ENCODE results near the gene UACA. TPM values are rescaled to one million over a fixed set of nuclear protein-coding genes. Genes with fewer than 3 reads are reported as not detected.

Gene UACA
- total RNA-seq, 1 donor from 2014 or later, result 9.4 TPM

- no peak overlapping the region for H3K4me3 ChIP-seq (ENCODE audit: low read depth, low read length)
- TF ChIP-seq CTCF (IDR thresholded peaks at IDR 0.05; ENCODE audit: insufficient read depth, low read length, poor library complexity, severe bottlenecking), result no peak
- H3K27me3 ChIP-seq (ENCODE audit: control insufficient read depth, insufficient read depth, low read length), result no peaks in the 10 kb centered on the region
- DNase-seq (ENCODE audit: low read depth), result no peak
- no peaks in the 10 kb centered on the region for H3K36me3 ChIP-seq (ENCODE audit: control insufficient read depth, insufficient read depth, low read length)
Measured at GRCh38 chr15:70801109-70801508, 37.8 kb upstream of the UACA start.

GRCh38 chr15:70799667-70800450 is 36.5 kb upstream of the UACA start:
- no peak for DNase-seq (ENCODE audit: low read depth)
- TF ChIP-seq CTCF (IDR thresholded peaks at IDR 0.05; ENCODE audit: insufficient read depth, low read length, poor library complexity, severe bottlenecking), result no peak
- no peaks in the 10 kb centered on the region for H3K36me3 ChIP-seq (ENCODE audit: control insufficient read depth, insufficient read depth, low read length)
- no peaks in the 10 kb centered on the region for H3K27me3 ChIP-seq (ENCODE audit: control insufficient read depth, insufficient read depth, low read length)
- no peak overlapping the region for H3K4me3 ChIP-seq (ENCODE audit: low read depth, low read length)

GRCh38 chr15:70797464-70797863 is 34.1 kb upstream of the UACA start:
- H3K27me3 ChIP-seq (ENCODE audit: control insufficient read depth, insufficient read depth, low read length), result no peaks in the 10 kb centered on the region
- no peak for DNase-seq (ENCODE audit: low read depth)
- H3K36me3 ChIP-seq (ENCODE audit: control insufficient read depth, insufficient read depth, low read length), result no peaks in the 10 kb centered on the region
- no peak overlapping the region for H3K4me3 ChIP-seq (ENCODE audit: low read depth, low read length)
- TF ChIP-seq CTCF (IDR thresholded peaks at IDR 0.05; ENCODE audit: insufficient read depth, low read length, poor library complexity, severe bottlenecking), result no peak

- Histone ChIP-seq H3K27me3 (ENCODE audit: control insufficient read depth, insufficient read depth, low read length) (no peaks in the 10 kb centered on the region), H3K36me3 (ENCODE audit: control insufficient read depth, insufficient read depth, low read length) (no peaks in the 10 kb centered on the region), H3K4me3 (ENCODE audit: low read depth, low read length) (no peak overlapping the region)
- TF ChIP-seq CTCF (IDR thresholded peaks at IDR 0.05; ENCODE audit: insufficient read depth, low read length, poor library complexity, severe bottlenecking), result no peak
- no peak for DNase-seq (ENCODE audit: low read depth)
Measured at GRCh38 chr15:70796516-70797310, 33.4 kb upstream of the UACA start.

GRCh38 chr15:70795311-70795665 is 31.9 kb upstream of the UACA start:
- no peak for TF ChIP-seq CTCF (IDR thresholded peaks at IDR 0.05; ENCODE audit: insufficient read depth, low read length, poor library complexity, severe bottlenecking)
- no peak overlapping the region for H3K4me3 ChIP-seq (ENCODE audit: low read depth, low read length)
- peak; percentile 92 for DNase-seq (ENCODE audit: low read depth)
- H3K36me3 ChIP-seq (ENCODE audit: control insufficient read depth, insufficient read depth, low read length), result no peaks in the 10 kb centered on the region
- H3K27me3 ChIP-seq (ENCODE audit: control insufficient read depth, insufficient read depth, low read length), result no peaks in the 10 kb centered on the region
